ENCODE data around the gene C1QB. TPM values are rescaled to one million over a fixed set of nuclear protein-coding genes. Genes with fewer than 3 reads are reported as not detected.

The C1QB gene
- total and polyA plus RNA-seq, 2 of the 8 experiments (the other 6 are each of a cell fraction or from before 2014, with no cell fraction given): not detected

DNA sequence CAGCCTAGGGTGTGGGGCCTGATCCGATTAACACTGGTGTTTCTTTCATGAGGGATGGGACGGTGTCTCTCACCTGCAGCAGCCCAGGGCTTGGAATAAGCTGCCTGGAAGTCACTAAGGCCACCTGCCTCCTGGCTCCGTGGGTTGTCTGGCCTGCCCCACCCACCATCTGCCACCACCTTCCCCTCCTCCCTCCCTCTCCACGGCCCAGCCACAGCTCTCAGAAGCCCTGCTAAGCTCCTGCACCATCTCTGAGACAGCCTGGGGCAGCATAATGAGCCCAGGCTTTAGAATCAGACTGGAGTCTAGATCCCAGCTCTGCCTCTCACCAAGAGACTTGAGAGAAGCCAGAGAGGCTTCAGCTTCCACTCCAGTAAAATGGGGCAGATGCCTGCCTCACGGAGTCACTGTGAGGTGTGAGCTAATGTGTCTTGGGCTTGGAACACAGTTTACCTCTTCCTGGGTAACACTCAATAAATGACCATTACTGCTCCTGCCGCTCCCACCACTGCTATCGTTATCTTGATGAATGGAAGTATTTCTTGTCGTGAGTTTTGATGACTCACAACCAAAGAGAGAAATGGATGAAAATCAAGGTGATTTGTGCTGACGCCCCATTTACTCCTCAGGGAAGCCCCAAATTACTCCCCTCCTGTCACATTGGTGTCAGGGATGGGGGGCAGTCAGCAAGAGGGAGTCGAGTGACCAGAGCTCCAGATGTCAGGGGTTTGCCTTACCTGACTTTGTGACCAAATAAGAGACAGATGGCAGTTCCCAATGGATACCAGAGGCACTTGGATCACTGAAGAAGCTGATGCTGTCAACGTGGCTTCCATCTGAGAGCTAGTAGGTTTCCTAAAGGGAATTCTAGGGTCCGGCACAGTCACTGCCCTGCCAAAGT lies 40.1 kb upstream of the C1QB start:
- peaks cover 0 to 6% (median 3%) of the 10 kb centered on the region in 4 experiments; a peak in 6 of 7 replicates for H3K4me1 ChIP-seq (replicated peaks in 1 of 4; ENCODE audit: control insufficient read depth in 3 of 4, insufficient read depth in 4 of 4, low read length in 3 of 4)
- peaks cover 0 to 8% of the 10 kb centered on the region in 2 experiments for H4K20me1 ChIP-seq (replicated peaks in 1 of 2; ENCODE audit: control insufficient read depth in 1 of 2, insufficient read depth in 2 of 2, low read length in 2 of 2)
- H3K4me3 ChIP-seq (ENCODE audit: extremely low read depth in 1 of 4, insufficient read depth in 2 of 4, low read depth in 3 of 4, low read length in 4 of 4): no peak overlapping the region
- H3K14ac ChIP-seq (ENCODE audit: insufficient read length): no peak overlapping the region
- ChIA-PET CTCF (ENCODE audit: partially characterized antibody) (interaction anchor here (0.6 to 3.4 kb wide), 10 partner anchors 9 to 114 kb away, joined by 3 to 13 read pairs (median 6); no protein-coding TSS in a partner anchor), POLR2A (ENCODE audit: partially characterized antibody) (interaction anchor here (1.4 to 1.8 kb wide), 3 partner anchors 12 to 29 kb away, joined by 3 to 7 read pairs (median 3); no protein-coding TSS in a partner anchor)
- no peak overlapping the region for H4K8ac ChIP-seq (ENCODE audit: extremely low read depth, insufficient read depth, low read length)
- H2AK5ac ChIP-seq (ENCODE audit: low read depth, low read length): no peak overlapping the region
- H3K9ac ChIP-seq (replicated peaks in 1 of 4; ENCODE audit: extremely low read depth in 1 of 4, low read depth in 3 of 4, low read length in 3 of 4): no peak overlapping the region
- H4K91ac ChIP-seq (replicated peaks; ENCODE audit: insufficient read length, low read length): no peak overlapping the region
- no peak overlapping the region for H3K56ac ChIP-seq (replicated peaks; ENCODE audit: insufficient read length, low read depth, low read length)
- H3K23ac ChIP-seq (ENCODE audit: insufficient read length): no peak overlapping the region
- no peak overlapping the region for H3K4ac ChIP-seq (replicated peaks; ENCODE audit: insufficient read length, low read depth, low read length)
- no peaks in the 10 kb centered on the region for H3K79me2 ChIP-seq (ENCODE audit: control insufficient read depth in 1 of 2, insufficient read depth in 2 of 2, low read length in 2 of 2)
- no peak overlapping the region for H2AFZ ChIP-seq (ENCODE audit: low read length)
- H3K79me1 ChIP-seq (ENCODE audit: low read depth, low read length): no peaks in the 10 kb centered on the region
- H2BK15ac ChIP-seq (ENCODE audit: low read length): no peak overlapping the region
- H3K36me3 ChIP-seq (ENCODE audit: control insufficient read depth in 2 of 4, insufficient read depth in 4 of 4, low read length in 3 of 4): no peaks in the 10 kb centered on the region
- H2BK5ac ChIP-seq (ENCODE audit: low read depth, low read length): no peak overlapping the region
- DNase-seq (ENCODE audit: low read depth in 1 of 2, low spot score in 2 of 2) (no peak), FAIRE-seq (no peak)
- no peak overlapping the region for H3K27ac ChIP-seq (ENCODE audit: low read depth, low read length)
- no peak overlapping the region for H4K5ac ChIP-seq (ENCODE audit: insufficient read length, low read depth, low read length)
- H2BK12ac ChIP-seq (ENCODE audit: low read depth, low read length): no peak overlapping the region
- H3K23me2 ChIP-seq (ENCODE audit: low read depth, low read length): no peaks in the 10 kb centered on the region; the same call in 1 of the 2 replicates
- H3K27me3 ChIP-seq (replicated peaks in 1 of 4; ENCODE audit: control insufficient read depth in 3 of 4, extremely low read depth in 1 of 4, insufficient read depth in 3 of 4, low read length in 3 of 4): no peaks in the 10 kb centered on the region; a peak in 2 of 7 replicates
- no peak overlapping the region for H3K18ac ChIP-seq (ENCODE audit: extremely low read depth, low read length)
- no peak overlapping the region for H2BK120ac ChIP-seq (replicated peaks; ENCODE audit: low read depth, low read length)
- 75% methylated on average over 12 of the region's 12 CpGs; no CpG with 5 or more reads in 1 of the 2 experiments for WGBS, 2 experiments (ENCODE audit: extremely low coverage in 1 of 2, insufficient coverage in 1 of 2, insufficient read length in 1 of 2, insufficient replicate concordance in 2 of 2, low coverage in 1 of 2, low lambda C conversion rate in 2 of 2, missing lambda C conversion rate in 1 of 2)
- H3K4me2 ChIP-seq (ENCODE audit: insufficient read depth in 1 of 2, low read depth in 2 of 2, low read length in 2 of 2): no peak overlapping the region
- no peaks in the 10 kb centered on the region for H3K9me3 ChIP-seq (ENCODE audit: insufficient read depth in 2 of 2, low read depth in 1 of 2, low read length in 1 of 2)
- H2BK20ac ChIP-seq (ENCODE audit: low read length): no peak overlapping the region
